DND-41 (cell line): Measurements from ENCODE around the gene LHPP.

Source experiments
- ATAC-seq: fragments of 200-7000 bp; cut with Tn5 transposase; 3 replicates; pipeline ENCODE4 v1.9.1; 2021; ENCODE audit warnings: low read depth; ENCODE audit not compliant: insufficient read depth
- DNase-seq: peaks from one replicate; pipeline ENCODE4 v3.0.0-alpha.2; 2020
- H2AFZ ChIP-seq: 2 replicates; pipeline ENCODE4 v1.6.0; 2012; ENCODE audit warnings: low read depth, low read length
- H3K27ac ChIP-seq: 2 replicates; pipeline ENCODE4 v1.5.1; 2012; ENCODE audit warnings: low read length, inconsistent platforms
- H3K27me3 ChIP-seq: fragments of 200-600 bp; sonication (generic); 2 replicates; pipeline ENCODE4 v1.6.0; 2012; ENCODE audit warnings: low read length, mild to moderate bottlenecking, inconsistent platforms; ENCODE audit not compliant: insufficient read depth, poor library complexity
- H3K36me3 ChIP-seq: 2 replicates; pipeline ENCODE4 v1.5.1; 2012; ENCODE audit warnings: low read length, inconsistent platforms; ENCODE audit not compliant: insufficient read depth
- H3K4me1 ChIP-seq: 2 replicates; pipeline ENCODE4 v1.5.1; 2012; ENCODE audit warnings: mild to moderate bottlenecking, low read length; ENCODE audit not compliant: insufficient read depth
- H3K4me2 ChIP-seq: 2 replicates; pipeline ENCODE4 v1.6.0; 2012; ENCODE audit warnings: mild to moderate bottlenecking, moderate library complexity, low read length, inconsistent platforms; ENCODE audit not compliant: insufficient read depth
- H3K4me3 ChIP-seq, 2 experiments: fragments of 200-600 bp in 1 of 2; shearing (Covaris generic) in 1 of 2; 2 replicates each; pipeline ENCODE4 v1.5.1; 2012 to 2016; ENCODE audit warnings: inconsistent platforms in 2 of 2, low read length in 2 of 2, mild to moderate bottlenecking in 2 of 2, low read depth in 1 of 2, moderate library complexity in 1 of 2
- H3K79me2 ChIP-seq: 2 replicates; pipeline ENCODE4 v1.6.0; 2012; ENCODE audit warnings: low read length, inconsistent platforms; ENCODE audit not compliant: insufficient read depth
- H3K9ac ChIP-seq: 2 replicates; pipeline ENCODE4 v1.6.0; 2012; ENCODE audit warnings: low read depth, mild to moderate bottlenecking, inconsistent platforms, low read length, moderate library complexity
- H3K9me3 ChIP-seq: 2 replicates; pipeline ENCODE4 v1.5.1; 2012; ENCODE audit warnings: low read length, moderate library complexity, mild to moderate bottlenecking, inconsistent platforms; ENCODE audit not compliant: insufficient read depth, severe bottlenecking
- H4K20me1 ChIP-seq: 2 replicates; pipeline ENCODE4 v1.6.0; 2012; ENCODE audit warnings: low read length; ENCODE audit not compliant: insufficient read depth
- EZH2 ChIP-seq: IDR thresholded peaks from 3 replicates; pipeline ENCODE4 v1.6.1; 2012; ENCODE audit warnings: borderline replicate concordance, low read depth, mild to moderate bottlenecking, moderate library complexity, low read length, inconsistent platforms; ENCODE audit not compliant: severe bottlenecking
- TF ChIP-seq, protein P1 (sequence below): IDR thresholded peaks from 2 replicates; pipeline ENCODE4 v1.5.1; 2012; ENCODE audit warnings: borderline replicate concordance, low read length, moderate library complexity, mild to moderate bottlenecking; ENCODE audit not compliant: poor library complexity, severe bottlenecking; ENCODE audit errors: extremely low read depth

The LHPP gene

DNA sequence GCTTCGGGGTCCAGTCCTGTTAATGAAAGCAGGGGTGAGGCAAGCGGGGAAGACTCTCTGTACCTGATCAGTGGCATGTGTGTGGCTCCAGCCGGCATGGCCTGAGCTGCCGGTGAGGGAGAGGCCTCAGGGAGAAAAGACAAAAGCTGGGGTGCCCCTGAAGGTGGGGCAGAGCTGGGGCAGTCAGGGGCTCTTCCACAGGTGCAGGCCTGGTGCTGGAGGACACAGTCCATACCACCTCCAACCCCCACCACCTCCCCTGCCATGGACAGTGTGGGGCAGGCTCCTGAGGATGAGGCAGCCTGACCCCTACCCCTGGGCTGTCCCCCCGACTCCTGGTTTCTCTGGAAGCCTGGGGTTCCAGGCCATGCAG, 129.5 kb downstream of the LHPP start:
- peaks cover 6% of the 10 kb centered on the region for H3K4me1 ChIP-seq
- no peak overlapping the region for H3K9ac ChIP-seq
- H3K4me2 ChIP-seq: no peak overlapping the region
- no peak overlapping the region for H3K4me3 ChIP-seq
- no peaks in the 10 kb centered on the region for H3K27me3 ChIP-seq
- H3K27ac ChIP-seq: no peak overlapping the region
- ATAC-seq (no peak), DNase-seq (no peak)
- H3K79me2 ChIP-seq: no peaks in the 10 kb centered on the region
- no peaks in the 10 kb centered on the region for H3K9me3 ChIP-seq
- TF ChIP-seq EZH2: no peak
- TF ChIP-seq, protein P1, sequence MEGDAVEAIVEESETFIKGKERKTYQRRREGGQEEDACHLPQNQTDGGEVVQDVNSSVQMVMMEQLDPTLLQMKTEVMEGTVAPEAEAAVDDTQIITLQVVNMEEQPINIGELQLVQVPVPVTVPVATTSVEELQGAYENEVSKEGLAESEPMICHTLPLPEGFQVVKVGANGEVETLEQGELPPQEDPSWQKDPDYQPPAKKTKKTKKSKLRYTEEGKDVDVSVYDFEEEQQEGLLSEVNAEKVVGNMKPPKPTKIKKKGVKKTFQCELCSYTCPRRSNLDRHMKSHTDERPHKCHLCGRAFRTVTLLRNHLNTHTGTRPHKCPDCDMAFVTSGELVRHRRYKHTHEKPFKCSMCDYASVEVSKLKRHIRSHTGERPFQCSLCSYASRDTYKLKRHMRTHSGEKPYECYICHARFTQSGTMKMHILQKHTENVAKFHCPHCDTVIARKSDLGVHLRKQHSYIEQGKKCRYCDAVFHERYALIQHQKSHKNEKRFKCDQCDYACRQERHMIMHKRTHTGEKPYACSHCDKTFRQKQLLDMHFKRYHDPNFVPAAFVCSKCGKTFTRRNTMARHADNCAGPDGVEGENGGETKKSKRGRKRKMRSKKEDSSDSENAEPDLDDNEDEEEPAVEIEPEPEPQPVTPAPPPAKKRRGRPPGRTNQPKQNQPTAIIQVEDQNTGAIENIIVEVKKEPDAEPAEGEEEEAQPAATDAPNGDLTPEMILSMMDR: no peak
- H4K20me1 ChIP-seq: no peaks in the 10 kb centered on the region
- no peak overlapping the region for H2AFZ ChIP-seq
- no peaks in the 10 kb centered on the region for H3K36me3 ChIP-seq

DNA sequence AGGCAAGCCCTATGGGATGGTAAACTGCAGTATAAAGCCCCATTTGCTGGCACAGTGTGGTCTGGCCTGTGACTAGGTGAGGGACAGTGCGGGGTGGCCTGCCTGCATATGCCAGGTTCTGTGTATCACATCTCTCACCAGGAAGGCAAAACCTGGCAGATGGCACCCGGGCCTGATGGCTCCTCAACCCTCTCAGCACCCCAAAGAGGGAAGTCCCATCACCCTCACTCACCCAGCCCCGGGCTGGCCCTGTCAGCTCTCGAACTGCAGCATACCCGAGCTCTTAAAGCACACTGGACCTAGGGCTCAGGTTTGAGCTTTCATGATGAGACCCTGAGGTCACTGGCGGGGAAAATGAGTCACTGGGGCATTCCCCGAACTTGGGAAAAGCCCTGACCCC, 130.5 kb downstream of the LHPP start:
- no peak for ATAC-seq
- H3K9ac ChIP-seq: no peak overlapping the region
- H3K27me3 ChIP-seq: no peaks in the 10 kb centered on the region
- no peaks in the 10 kb centered on the region for H3K9me3 ChIP-seq
- no peaks in the 10 kb centered on the region for H4K20me1 ChIP-seq
- peaks cover 9% of the 10 kb centered on the region for H3K4me1 ChIP-seq
- H3K36me3 ChIP-seq: no peaks in the 10 kb centered on the region
- TF ChIP-seq, protein P1: no peak
- TF ChIP-seq EZH2: no peak
- H3K4me3 ChIP-seq: no peak overlapping the region
- no peak overlapping the region for H3K27ac ChIP-seq
- no peak overlapping the region for H2AFZ ChIP-seq
- no peak overlapping the region for H3K4me2 ChIP-seq
- no peaks in the 10 kb centered on the region for H3K79me2 ChIP-seq
- DNase-seq: no peak

DNA sequence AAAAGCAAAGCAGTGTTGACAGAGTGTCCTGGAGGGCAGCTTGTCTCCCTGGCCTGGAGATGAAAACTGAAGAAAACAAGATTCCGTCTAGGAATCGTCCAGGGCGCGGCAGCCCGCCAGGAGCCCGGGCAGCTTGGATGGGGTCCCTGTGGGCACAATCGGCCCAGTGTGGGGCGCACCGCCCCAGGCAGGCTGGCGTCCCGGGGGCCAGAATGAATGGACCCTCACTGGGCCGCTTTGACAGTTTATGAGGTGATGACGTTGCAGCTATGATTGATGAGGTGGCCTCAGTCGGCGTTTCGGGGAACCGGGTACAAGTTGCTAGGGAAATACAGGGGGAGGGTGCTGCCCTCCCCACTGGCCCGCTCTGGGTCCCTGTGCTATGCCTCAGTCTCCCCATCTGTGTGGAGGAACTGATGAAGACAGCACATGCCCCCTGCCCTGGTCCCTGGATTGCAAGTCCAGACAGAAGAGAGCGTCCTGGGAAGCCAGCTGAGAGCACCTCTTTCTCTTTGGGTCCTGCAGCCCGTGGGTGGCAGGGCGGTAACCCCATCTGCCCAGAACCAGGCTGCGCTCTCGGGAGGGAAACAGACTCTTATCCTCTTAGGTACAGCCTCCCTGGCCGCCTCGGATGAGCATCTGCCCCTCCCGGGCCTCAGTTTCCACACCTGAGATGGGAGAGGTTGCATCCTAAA, 131.3 kb downstream of the LHPP start:
- Histone ChIP-seq H3K4me1 (peaks cover 9% of the 10 kb centered on the region), H3K9ac (no peak overlapping the region), H3K9me3 (no peaks in the 10 kb centered on the region), H3K4me3 (no peak overlapping the region), H3K27me3 (no peaks in the 10 kb centered on the region), H3K79me2 (no peaks in the 10 kb centered on the region), H3K27ac (no peak overlapping the region), H2AFZ (no peak overlapping the region), H3K4me2 (no peak overlapping the region), H4K20me1 (no peaks in the 10 kb centered on the region), H3K36me3 (no peaks in the 10 kb centered on the region)
- DNase-seq (no peak), ATAC-seq (no peak)
- TF ChIP-seq, protein P1: no peak
- no peak for TF ChIP-seq EZH2
